Measurements from ENCODE around the gene PTPRM.

DNA sequence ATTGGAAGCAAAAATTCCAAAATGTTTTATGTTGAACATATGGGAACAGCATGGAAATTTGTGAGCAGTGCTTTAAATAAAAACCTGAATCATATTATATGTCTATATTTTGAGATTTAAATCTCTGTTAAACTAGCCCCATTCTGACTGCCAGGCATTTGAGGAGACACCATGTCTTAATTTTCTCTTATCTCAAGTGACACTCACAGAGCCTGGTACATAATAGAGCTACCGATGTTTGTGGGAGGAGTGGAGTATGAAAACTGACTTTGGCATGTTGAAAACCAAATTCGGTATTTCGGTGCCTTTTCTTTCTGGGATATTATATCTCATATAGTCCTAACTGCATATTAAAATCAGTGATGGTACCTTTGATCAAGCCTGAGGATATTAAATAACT is 124.1 kb downstream of the PTPRM start:
- no peak for TF ChIP-seq ZNF274 (IDR thresholded peaks at IDR 0.05; ENCODE audit: low read depth, low read length)
- no peak for TF ChIP-seq SUZ12 (IDR thresholded peaks at IDR 0.05; ENCODE audit: extremely low read depth, insufficient read depth, insufficient read length)
- TF ChIP-seq YY1 (IDR thresholded peaks at IDR 0.05; ENCODE audit: insufficient read depth, insufficient read length) = no peak
